ENCODE measurements around the gene ANO9. TPM values are rescaled to one million over a fixed set of nuclear protein-coding genes. Genes with fewer than 3 reads are reported as not detected.

Gene ANO9
- total RNA-seq, 1 experiment from 2014 or later, result not detected

DNA sequence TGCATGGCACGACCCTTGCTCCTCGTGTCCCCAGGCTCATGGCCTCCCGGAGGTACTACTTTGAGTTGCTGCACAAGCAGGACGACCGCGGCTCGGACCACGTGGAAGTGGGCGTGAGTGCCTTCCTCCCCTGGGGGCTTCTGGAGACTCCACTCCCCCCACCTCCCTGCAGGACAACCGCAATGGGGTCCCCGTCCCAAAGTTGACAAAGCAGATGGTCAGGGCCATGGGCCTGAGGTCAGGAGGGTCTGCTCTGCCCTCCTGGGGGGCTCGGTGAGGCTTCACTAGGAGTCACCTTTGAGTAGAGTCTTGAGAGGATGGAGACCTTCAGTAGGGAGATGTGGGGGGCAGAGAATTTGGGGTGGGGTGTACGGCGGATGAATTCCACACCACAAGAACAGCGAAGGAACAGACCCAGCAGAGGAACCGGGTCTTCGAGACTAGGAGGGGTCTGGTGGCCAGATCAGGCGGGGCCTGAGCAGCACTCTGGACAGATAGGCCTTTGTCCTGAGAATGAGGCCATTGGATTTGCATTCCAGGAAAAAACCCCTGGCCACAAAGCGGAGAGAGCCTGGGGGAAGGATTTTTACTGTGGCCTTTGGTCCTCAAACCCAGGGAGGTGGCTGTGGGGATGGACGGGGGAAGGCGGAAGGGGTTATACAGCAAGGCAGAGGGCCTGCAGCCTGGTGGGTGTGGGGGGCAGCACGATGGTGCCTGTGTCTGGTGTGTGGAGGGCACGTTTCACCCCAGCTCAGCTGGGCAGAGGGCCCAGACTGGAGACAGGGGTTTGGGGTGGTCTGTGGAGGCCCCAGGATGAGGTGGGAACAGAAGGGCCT, 67.9 kb downstream of the ANO9 start:
- no peaks in the 10 kb centered on the region for H3K36me3 ChIP-seq (ENCODE audit: insufficient read depth, low read length, poor library complexity, severe bottlenecking)
- no peaks in the 10 kb centered on the region for H3K4me1 ChIP-seq (ENCODE audit: insufficient read depth, low read length, poor library complexity, severe bottlenecking)
- intact Hi-C loops (cut with micrococcal nuclease; ENCODE audit: unreplicated experiment), result no loop called here
- TF ChIP-seq, protein P1, sequence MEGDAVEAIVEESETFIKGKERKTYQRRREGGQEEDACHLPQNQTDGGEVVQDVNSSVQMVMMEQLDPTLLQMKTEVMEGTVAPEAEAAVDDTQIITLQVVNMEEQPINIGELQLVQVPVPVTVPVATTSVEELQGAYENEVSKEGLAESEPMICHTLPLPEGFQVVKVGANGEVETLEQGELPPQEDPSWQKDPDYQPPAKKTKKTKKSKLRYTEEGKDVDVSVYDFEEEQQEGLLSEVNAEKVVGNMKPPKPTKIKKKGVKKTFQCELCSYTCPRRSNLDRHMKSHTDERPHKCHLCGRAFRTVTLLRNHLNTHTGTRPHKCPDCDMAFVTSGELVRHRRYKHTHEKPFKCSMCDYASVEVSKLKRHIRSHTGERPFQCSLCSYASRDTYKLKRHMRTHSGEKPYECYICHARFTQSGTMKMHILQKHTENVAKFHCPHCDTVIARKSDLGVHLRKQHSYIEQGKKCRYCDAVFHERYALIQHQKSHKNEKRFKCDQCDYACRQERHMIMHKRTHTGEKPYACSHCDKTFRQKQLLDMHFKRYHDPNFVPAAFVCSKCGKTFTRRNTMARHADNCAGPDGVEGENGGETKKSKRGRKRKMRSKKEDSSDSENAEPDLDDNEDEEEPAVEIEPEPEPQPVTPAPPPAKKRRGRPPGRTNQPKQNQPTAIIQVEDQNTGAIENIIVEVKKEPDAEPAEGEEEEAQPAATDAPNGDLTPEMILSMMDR (conservative IDR thresholded peaks at IDR 0.05; ENCODE audit: low read depth, low read length), result no peak
- no peak for TF ChIP-seq EZH2 (IDR thresholded peaks at IDR 0.05; ENCODE audit: borderline replicate concordance, low read depth, low read length, poor library complexity, severe bottlenecking)
- ChIA-PET POLR2A (ENCODE audit: low non-redundant PET) (no interaction called here), CTCF (no interaction called here)
- no peak overlapping the region for H3K4me3 ChIP-seq (ENCODE audit: low read depth, low read length, poor library complexity, severe bottlenecking)
- no peaks in the 10 kb centered on the region for H3K9me3 ChIP-seq (ENCODE audit: low read depth, low read length, poor library complexity, severe bottlenecking)
- no peaks in the 10 kb centered on the region for H3K27me3 ChIP-seq (replicated peaks; ENCODE audit: insufficient read depth, low read depth, low read length, poor library complexity)
- no peak overlapping the region for H3K27ac ChIP-seq (ENCODE audit: low read depth, low read length, poor library complexity, severe bottlenecking)
- DNase-seq (ENCODE audit: low spot score), result no peak
- no TSS peak for BruUV-seq (replicated peaks)

DNA sequence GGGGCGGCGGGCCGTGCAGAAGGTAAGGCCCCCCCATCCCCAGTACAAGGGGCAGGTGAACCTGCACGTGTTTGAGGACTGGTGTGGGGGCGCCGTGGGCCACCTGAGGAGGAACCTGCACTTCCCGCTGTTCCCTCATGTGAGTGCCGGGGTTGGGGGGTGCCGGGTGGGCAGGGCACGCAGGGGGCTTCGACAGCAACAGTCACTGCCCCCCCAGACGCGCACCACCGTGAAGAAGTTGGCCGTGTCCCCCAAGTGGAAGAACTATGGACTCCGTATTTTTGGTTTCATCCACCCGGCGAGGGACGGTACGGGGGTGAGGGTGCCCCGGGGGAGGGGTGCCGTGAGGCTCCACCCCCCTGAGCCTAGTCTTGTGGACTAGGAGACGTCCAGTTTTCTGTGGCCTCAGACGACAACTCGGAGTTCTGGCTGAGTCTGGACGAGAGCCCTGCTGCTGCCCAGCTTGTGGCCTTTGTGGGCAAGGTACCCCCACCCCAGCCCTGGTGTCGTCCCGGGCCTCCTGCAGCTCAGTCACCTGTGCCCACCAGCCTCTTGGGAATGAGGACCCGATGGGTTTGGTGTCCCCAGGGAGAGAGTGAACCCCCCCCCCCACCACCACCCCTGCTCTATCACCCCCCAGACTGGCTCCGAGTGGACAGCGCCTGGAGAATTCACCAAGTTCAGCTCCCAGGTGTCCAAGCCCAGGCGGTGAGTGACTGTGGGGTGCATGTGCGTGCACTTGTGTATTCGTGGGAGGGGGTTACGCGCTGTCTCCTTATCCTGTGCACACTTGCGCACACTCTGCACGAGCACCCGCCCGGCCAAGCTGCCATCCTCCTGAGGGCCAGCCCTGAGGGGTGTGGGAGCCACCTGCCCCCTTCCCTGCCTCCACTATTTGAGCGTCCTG, 68.7 kb downstream of the ANO9 start:
- Histone ChIP-seq H3K9me3 (ENCODE audit: low read depth, low read length, poor library complexity, severe bottlenecking) (no peaks in the 10 kb centered on the region), H3K27ac (ENCODE audit: low read depth, low read length, poor library complexity, severe bottlenecking) (no peak overlapping the region), H3K4me3 (ENCODE audit: low read depth, low read length, poor library complexity, severe bottlenecking) (no peak overlapping the region), H3K27me3 (replicated peaks; ENCODE audit: insufficient read depth, low read depth, low read length, poor library complexity) (no peaks in the 10 kb centered on the region), H3K36me3 (ENCODE audit: insufficient read depth, low read length, poor library complexity, severe bottlenecking) (no peaks in the 10 kb centered on the region), H3K4me1 (ENCODE audit: insufficient read depth, low read length, poor library complexity, severe bottlenecking) (peaks cover 6% of the 10 kb centered on the region)
- intact Hi-C loops (cut with micrococcal nuclease; ENCODE audit: unreplicated experiment), result no loop called here
- POLR2A ChIA-PET (ENCODE audit: low non-redundant PET), result no interaction called here
- no TSS peak for BruUV-seq (replicated peaks)
- CTCF ChIA-PET, result no interaction called here
- no peak for DNase-seq (ENCODE audit: low spot score)
- TF ChIP-seq, protein P1 (conservative IDR thresholded peaks at IDR 0.05; ENCODE audit: low read depth, low read length), result no peak
- no peak for TF ChIP-seq EZH2 (IDR thresholded peaks at IDR 0.05; ENCODE audit: borderline replicate concordance, low read depth, low read length, poor library complexity, severe bottlenecking)

- Histone ChIP-seq H3K36me3 (ENCODE audit: insufficient read depth, low read length, poor library complexity, severe bottlenecking) (no peaks in the 10 kb centered on the region), H3K27me3 (replicated peaks; ENCODE audit: insufficient read depth, low read depth, low read length, poor library complexity) (no peaks in the 10 kb centered on the region), H3K4me1 (ENCODE audit: insufficient read depth, low read length, poor library complexity, severe bottlenecking) (peaks cover 9% of the 10 kb centered on the region), H3K9me3 (ENCODE audit: low read depth, low read length, poor library complexity, severe bottlenecking) (no peaks in the 10 kb centered on the region), H3K27ac (ENCODE audit: low read depth, low read length, poor library complexity, severe bottlenecking) (no peak overlapping the region), H3K4me3 (ENCODE audit: low read depth, low read length, poor library complexity, severe bottlenecking) (no peak overlapping the region)
- intact Hi-C loops (cut with micrococcal nuclease; ENCODE audit: unreplicated experiment), result no loop called here
- ChIA-PET POLR2A (ENCODE audit: low non-redundant PET) (no interaction called here), CTCF (no interaction called here)
- DNase-seq (ENCODE audit: low spot score), result no peak
- BruUV-seq (replicated peaks), result no TSS peak
- TF ChIP-seq, protein P1 (conservative IDR thresholded peaks at IDR 0.05; ENCODE audit: low read depth, low read length), result no peak
- TF ChIP-seq EZH2 (IDR thresholded peaks at IDR 0.05; ENCODE audit: borderline replicate concordance, low read depth, low read length, poor library complexity, severe bottlenecking), result no peak
These were observed 69.9 kb downstream of the ANO9 start for GRCh38 chr11:371716-372590.
